Sciatic nerve (tissue), 2 donors: ENCODE measurements around the gene OR1K1. TPM values are rescaled to one million over a fixed set of nuclear protein-coding genes. Genes with fewer than 3 reads are reported as not detected.
"Not testable (repeated sequence)": the region's sequence is repeated elsewhere in the genome, so short reads cannot be mapped to it uniquely, and the experiment has no call there.

Experiments used
- ATAC-seq: fragments of 200-7000 bp; cut with Tn5 transposase; one replicate; pipeline ENCODE4 v1.9.1; 2020; ENCODE audit warnings: mild to moderate bottlenecking, moderate library complexity
- DNase-seq: peaks from one replicate; pipeline ENCODE4 v3.0.0-alpha.2; 2020; ENCODE audit warnings: low spot score
- intact Hi-C: fragments of 100-400 bp; cut with DNase I; formaldehyde crosslinking; loops from one replicate; pipeline ENCODE4 v1.14.2; 2022
- total RNA-seq: library from RNA; stranded (reverse); fragmentation: NEBNext Ultra II Directional; extraction: Animal tissue kit (Norgen Biotek cat#: 25700); gene quantifications from one replicate; pipeline ENCODE4 v1.2.1, GENCODE V29; 2021
- donor health status: DM: no; HTN: no; CAD: no.
- donor health status: DM: no; HTN: no; CAD: no.

The OR1K1 gene
- total RNA-seq, 1 donor from 2014 or later = not detected

- intact Hi-C loops = loop anchor here (10.0 kb wide), 1 partner anchor 334 kb away; the partner anchor contains the start of gene OR1J1
- DNase-seq = peak; percentile 25
- not testable (repeated sequence) for ATAC-seq
These were observed 9.3 kb downstream of the OR1K1 start for GRCh38 chr9:122809261-122809660.

GRCh38 chr9:122810306-122810946 is 10.5 kb downstream of the OR1K1 start:
- peak; percentile 80 for DNase-seq
- intact Hi-C loops = loop anchor here (10.0 kb wide), 1 partner anchor 716 kb away; the partner anchor contains the start of gene TTLL11
- peak; percentile 93 for ATAC-seq

GRCh38 chr9:122812736-122813135 is 12.8 kb downstream of the OR1K1 start:
- DNase-seq (no peak), ATAC-seq (no peak)
- intact Hi-C loops = loop anchor here (10.0 kb wide), 1 partner anchor 718 kb away; the partner anchor contains the start of gene TTLL11

GRCh38 chr9:122814545-122814944 is 14.6 kb downstream of the OR1K1 start:
- ATAC-seq (no peak), DNase-seq (peak; percentile 14)
- intact Hi-C loops = loop anchor here (10.0 kb wide), 1 partner anchor 720 kb away; the partner anchor contains the start of gene TTLL11

GRCh38 chr9:122815544-122815943 is 15.6 kb downstream of the OR1K1 start:
- intact Hi-C loops = loop anchor here (10.0 kb wide), 1 partner anchor 721 kb away; the partner anchor contains the start of gene TTLL11

GRCh38 chr9:122816163-122816867 is 16.4 kb downstream of the OR1K1 start:
- intact Hi-C loops = loop anchor here (10.0 kb wide), 1 partner anchor 722 kb away; the partner anchor contains the start of gene TTLL11
- ATAC-seq = peak; percentile 73
- DNase-seq = no peak

More at GRCh38 chr9:122815544-122815943, 15.6 kb downstream of the OR1K1 start:
- no peak for DNase-seq
- no peak for ATAC-seq

GRCh38 chr9:122819326-122819725 is 19.4 kb downstream of the OR1K1 start:
- ATAC-seq (no peak), DNase-seq (peak; percentile 14)
- intact Hi-C loops = loop anchor here (10.0 kb wide), 1 partner anchor 725 kb away; the partner anchor contains the start of gene TTLL11

- peak; percentile 15 for DNase-seq
- no peak for ATAC-seq
- intact Hi-C loops = loop anchor here (10.0 kb wide), 1 partner anchor 725 kb away; the partner anchor contains the start of gene TTLL11
These were observed 20.0 kb downstream of the OR1K1 start for GRCh38 chr9:122819791-122820489.

- no peak for ATAC-seq
- no peak for DNase-seq
- intact Hi-C loops = no loop called here
These were observed 20.5 kb downstream of the OR1K1 start for GRCh38 chr9:122820490-122820845.

GRCh38 chr9:122821278-122821943 is 21.5 kb downstream of the OR1K1 start:
- peak; percentile 73 for DNase-seq
- intact Hi-C loops = no loop called here
- peak; percentile 93 for ATAC-seq

- intact Hi-C loops = no loop called here
- ATAC-seq (no peak), DNase-seq (no peak)
These were observed 22.1 kb downstream of the OR1K1 start for GRCh38 chr9:122822056-122822455.

GRCh38 chr9:122822938-122823337 is 23.0 kb downstream of the OR1K1 start:
- ATAC-seq = no peak
- DNase-seq = no peak
- intact Hi-C loops = no loop called here

GRCh38 chr9:122827761-122828093 is 27.8 kb downstream of the OR1K1 start:
- DNase-seq (no peak), ATAC-seq (peak; percentile 31)
- intact Hi-C loops = no loop called here

GRCh38 chr9:122828965-122829284 is 29.0 kb downstream of the OR1K1 start:
- ATAC-seq, intact Hi-C loops, DNase-seq: not testable (repeated sequence)

- ATAC-seq (no peak), DNase-seq (no peak)
- intact Hi-C loops = no loop called here
These were observed 32.3 kb downstream of the OR1K1 start for GRCh38 chr9:122832194-122832593.

GRCh38 chr9:122835313-122835731 is 35.4 kb downstream of the OR1K1 start:
- DNase-seq (no peak), ATAC-seq (no peak)
- intact Hi-C loops = no loop called here

GRCh38 chr9:122837266-122837850 is 37.4 kb downstream of the OR1K1 start:
- ATAC-seq (no peak), DNase-seq (no peak)
- intact Hi-C loops = no loop called here

GRCh38 chr9:122838441-122838840 is 38.5 kb downstream of the OR1K1 start:
- ATAC-seq, intact Hi-C loops, DNase-seq: not testable (repeated sequence)

- DNase-seq (no peak), ATAC-seq (no peak)
- intact Hi-C loops = no loop called here
These were observed 41.6 kb downstream of the OR1K1 start for GRCh38 chr9:122841501-122841900.
